HEK293 (cell line): ENCODE measurements around the gene RXYLT1.

ENCODE experiments used
- CTCF ChIA-PET: fragments of 350-600 bp; formaldehyde crosslinking; extraction: SDS; loops from one replicate; lab custom pipeline; 2021; ENCODE audit warnings: antibody characterized with exemption; lab: Yijun Ruan, JAX
- POLR2A ChIA-PET: fragments of 300-600 bp; formaldehyde crosslinking; extraction: SDS; loops from one replicate; lab custom pipeline; 2020; ENCODE audit warnings: antibody characterized with exemption, inconsistent platforms; lab: Yijun Ruan, JAX
- H3K27ac ChIP-seq: fragments of 200-500 bp; sonication (Bioruptor generic); 2 replicates; pipeline ENCODE4 v1.5.1; 2014; ENCODE audit warnings: low read depth, low read length, control low read depth, inconsistent platforms; ENCODE audit errors: extremely low read depth
- H3K36me3 ChIP-seq, 2 experiments: fragments of 200-500 bp in 1 of 2; sonication (Bioruptor generic) in 1 of 2; 1 replicate in 1 of 2; 2 replicates in 1 of 2; pipeline ENCODE4 v1.5.1; 2014 to 2017; ENCODE audit warnings: inconsistent platforms in 2 of 2, low read length in 2 of 2; ENCODE audit not compliant: control insufficient read depth in 2 of 2, insufficient read depth in 1 of 2
- H3K4me1 ChIP-seq: fragments of 200-500 bp; sonication (Bioruptor generic); 2 replicates; pipeline ENCODE4 v1.5.1; 2014; ENCODE audit warnings: mild to moderate bottlenecking, low read length, inconsistent platforms; ENCODE audit not compliant: control insufficient read depth, insufficient read depth
- H3K4me3 ChIP-seq: 2 replicates; pipeline ENCODE4 v1.5.1; 2011; ENCODE audit warnings: low read depth, mild to moderate bottlenecking, control low read depth, low read length, moderate library complexity
- H3K9me3 ChIP-seq: fragments of 200-500 bp; sonication (Bioruptor generic); 2 replicates; pipeline ENCODE4 v1.5.1; 2014; ENCODE audit warnings: low read depth, low read length, inconsistent platforms; ENCODE audit not compliant: control insufficient read depth, insufficient read depth
- CTCF ChIP-seq: fragments of 450-650 bp; formaldehyde crosslinking; IDR thresholded peaks from 2 replicates; pipeline ENCODE4 v1.5.1; 2016; ENCODE audit warnings: missing biosample characterization, missing genetic modification characterization
- GFI1B ChIP-seq: fragments of 450-650 bp; formaldehyde crosslinking; IDR thresholded peaks from 2 replicates; pipeline ENCODE4 v1.5.1; 2016; ENCODE audit warnings: missing biosample characterization, missing genetic modification characterization
- GLI2 ChIP-seq: fragments of 450-650 bp; formaldehyde crosslinking; IDR thresholded peaks from 2 replicates; pipeline ENCODE4; 2017; ENCODE audit warnings: missing biosample characterization, missing genetic modification characterization, low read depth, borderline replicate concordance
- KLF9 ChIP-seq: fragments of 450-650 bp; formaldehyde crosslinking; IDR thresholded peaks from 2 replicates; pipeline ENCODE4 v1.5.1; 2016; ENCODE audit warnings: missing biosample characterization, missing genetic modification characterization, low read depth
- MEIS1 ChIP-seq: sonication (generic); formaldehyde crosslinking; IDR thresholded peaks from 2 replicates; pipeline ENCODE4 v1.8.1; 2022; ENCODE audit warnings: missing genetic modification reagents, mild to moderate bottlenecking, borderline replicate concordance
- ZBTB20 ChIP-seq: fragments of 450-650 bp; formaldehyde crosslinking; IDR thresholded peaks from 2 replicates; pipeline ENCODE4 v1.5.1; 2016; ENCODE audit warnings: missing biosample characterization, missing genetic modification characterization
- ZBTB8A ChIP-seq: fragments of 450-650 bp; formaldehyde crosslinking; IDR thresholded peaks from 2 replicates; pipeline ENCODE4 v1.5.1; 2016; ENCODE audit warnings: missing biosample characterization, missing genetic modification characterization
- ZFP69B ChIP-seq: fragments of 450-650 bp; formaldehyde crosslinking; IDR thresholded peaks from 2 replicates; pipeline ENCODE4 v1.5.1; 2016; ENCODE audit warnings: missing biosample characterization, missing genetic modification characterization
- ZNF112 ChIP-seq: fragments of 450-650 bp; formaldehyde crosslinking; IDR thresholded peaks from 2 replicates; pipeline ENCODE4 v1.5.0; 2017; ENCODE audit warnings: missing biosample characterization, missing genetic modification characterization
- ZNF174 ChIP-seq: fragments of 450-650 bp; formaldehyde crosslinking; IDR thresholded peaks from 2 replicates; pipeline ENCODE4 v1.5.0; 2017; ENCODE audit warnings: missing biosample characterization, mild to moderate bottlenecking, missing genetic modification characterization
- ZNF292 ChIP-seq: fragments of 450-650 bp; formaldehyde crosslinking; IDR thresholded peaks from 2 replicates; pipeline ENCODE4 v1.5.1; 2016; ENCODE audit warnings: low read depth, missing biosample characterization, missing genetic modification characterization, borderline replicate concordance
- ZNF350 ChIP-seq: fragments of 450-650 bp; formaldehyde crosslinking; IDR thresholded peaks from 2 replicates; pipeline ENCODE4 v1.5.0; 2017; ENCODE audit warnings: missing biosample characterization, mild to moderate bottlenecking, missing genetic modification characterization
- ZNF354C ChIP-seq: fragments of 450-650 bp; formaldehyde crosslinking; IDR thresholded peaks from 2 replicates; pipeline ENCODE4 v1.5.1; 2016; ENCODE audit warnings: missing biosample characterization, missing genetic modification characterization, low read depth, borderline replicate concordance
- ZNF514 ChIP-seq: fragments of 450-650 bp; formaldehyde crosslinking; IDR thresholded peaks from 2 replicates; pipeline ENCODE4 v1.5.1; 2016; ENCODE audit warnings: missing biosample characterization, missing genetic modification characterization
- ZNF521 ChIP-seq: fragments of 450-650 bp; formaldehyde crosslinking; IDR thresholded peaks from 2 replicates; pipeline ENCODE4 v1.5.1; 2017; ENCODE audit warnings: missing biosample characterization, mild to moderate bottlenecking, missing genetic modification characterization
- ZNF654 ChIP-seq: fragments of 450-650 bp; formaldehyde crosslinking; IDR thresholded peaks from 2 replicates; pipeline ENCODE4 v1.5.1; 2016; ENCODE audit warnings: low read depth, missing biosample characterization, missing genetic modification characterization
- ZNF670 ChIP-seq: fragments of 450-650 bp; formaldehyde crosslinking; IDR thresholded peaks from 2 replicates; pipeline ENCODE4 v1.5.1; 2016; ENCODE audit warnings: missing biosample characterization, missing genetic modification characterization, low read depth
- ZNF785 ChIP-seq: fragments of 450-650 bp; formaldehyde crosslinking; IDR thresholded peaks from 2 replicates; pipeline ENCODE4 v1.5.1; 2016; ENCODE audit warnings: missing biosample characterization, missing genetic modification characterization
- TF ChIP-seq, protein P1 (sequence below): fragments of 450-650 bp; formaldehyde crosslinking; IDR thresholded peaks from 2 replicates; pipeline ENCODE4 v1.5.1; 2016; ENCODE audit warnings: missing biosample characterization, missing genetic modification characterization
- TF ChIP-seq, protein P2 (sequence below): fragments of 450-650 bp; formaldehyde crosslinking; IDR thresholded peaks from 2 replicates; pipeline ENCODE4; 2016; ENCODE audit warnings: missing biosample characterization, missing genetic modification characterization
- TF ChIP-seq, protein P3 (sequence below): fragments of 450-650 bp; formaldehyde crosslinking; IDR thresholded peaks from 2 replicates; pipeline ENCODE4 v1.5.1; 2017; ENCODE audit warnings: missing biosample characterization, missing genetic modification characterization

RXYLT1 gene

DNA sequence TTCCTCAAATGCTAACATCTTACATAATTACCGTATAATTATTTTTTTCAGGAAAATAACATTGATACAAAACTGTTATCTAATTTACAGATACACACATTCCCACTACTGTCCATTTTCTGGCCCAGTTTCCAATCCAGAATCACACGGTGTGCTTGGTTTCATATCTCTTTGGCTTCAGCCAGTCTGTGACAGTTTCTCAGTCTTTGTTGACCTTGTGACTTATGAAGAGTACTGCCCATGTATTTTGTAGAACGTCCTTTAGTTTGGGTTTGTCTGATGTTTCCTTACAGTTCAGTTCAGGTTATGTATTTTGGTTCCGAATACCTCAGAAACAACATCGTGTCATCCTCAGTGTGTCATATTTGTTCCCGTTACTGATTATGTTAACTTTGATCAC is 16.2 kb downstream of the RXYLT1 start:
- Histone ChIP-seq H3K27ac (no peak overlapping the region), H3K4me1 (no peaks in the 10 kb centered on the region), H3K4me3 (no peak overlapping the region), H3K36me3 (peaks cover 0 to 15% of the 10 kb centered on the region in 2 experiments)
- POLR2A ChIA-PET: no interaction called here
- CTCF ChIA-PET: no interaction called here
- TF ChIP-seq ZNF174 (no peak), ZNF354C (tag by site-specific recombination) (no peak), ZNF670 (no peak), KLF9 (tag by site-specific recombination) (no peak), ZBTB8A (tag by site-specific recombination) (no peak)
- TF ChIP-seq, protein P1, sequence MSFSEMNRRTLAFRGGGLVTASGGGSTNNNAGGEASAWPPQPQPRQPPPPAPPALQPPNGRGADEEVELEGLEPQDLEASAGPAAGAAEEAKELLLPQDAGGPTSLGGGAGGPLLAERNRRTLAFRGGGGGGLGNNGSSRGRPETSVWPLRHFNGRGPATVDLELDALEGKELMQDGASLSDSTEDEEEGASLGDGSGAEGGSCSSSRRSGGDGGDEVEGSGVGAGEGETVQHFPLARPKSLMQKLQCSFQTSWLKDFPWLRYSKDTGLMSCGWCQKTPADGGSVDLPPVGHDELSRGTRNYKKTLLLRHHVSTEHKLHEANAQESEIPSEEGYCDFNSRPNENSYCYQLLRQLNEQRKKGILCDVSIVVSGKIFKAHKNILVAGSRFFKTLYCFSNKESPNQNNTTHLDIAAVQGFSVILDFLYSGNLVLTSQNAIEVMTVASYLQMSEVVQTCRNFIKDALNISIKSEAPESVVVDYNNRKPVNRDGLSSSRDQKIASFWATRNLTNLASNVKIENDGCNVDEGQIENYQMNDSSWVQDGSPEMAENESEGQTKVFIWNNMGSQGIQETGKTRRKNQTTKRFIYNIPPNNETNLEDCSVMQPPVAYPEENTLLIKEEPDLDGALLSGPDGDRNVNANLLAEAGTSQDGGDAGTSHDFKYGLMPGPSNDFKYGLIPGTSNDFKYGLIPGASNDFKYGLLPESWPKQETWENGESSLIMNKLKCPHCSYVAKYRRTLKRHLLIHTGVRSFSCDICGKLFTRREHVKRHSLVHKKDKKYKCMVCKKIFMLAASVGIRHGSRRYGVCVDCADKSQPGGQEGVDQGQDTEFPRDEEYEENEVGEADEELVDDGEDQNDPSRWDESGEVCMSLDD (tag by site-specific recombination): no peak
- TF ChIP-seq, protein P2, sequence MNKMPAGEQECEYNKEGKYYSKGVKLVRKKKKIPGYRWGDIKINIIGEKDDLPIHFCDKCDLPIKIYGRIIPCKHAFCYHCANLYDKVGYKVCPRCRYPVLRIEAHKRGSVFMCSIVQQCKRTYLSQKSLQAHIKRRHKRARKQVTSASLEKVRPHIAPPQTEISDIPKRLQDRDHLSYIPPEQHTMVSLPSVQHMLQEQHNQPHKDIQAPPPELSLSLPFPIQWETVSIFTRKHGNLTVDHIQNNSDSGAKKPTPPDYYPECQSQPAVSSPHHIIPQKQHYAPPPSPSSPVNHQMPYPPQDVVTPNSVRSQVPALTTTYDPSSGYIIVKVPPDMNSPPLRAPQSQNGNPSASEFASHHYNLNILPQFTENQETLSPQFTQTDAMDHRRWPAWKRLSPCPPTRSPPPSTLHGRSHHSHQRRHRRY: no peak
- TF ChIP-seq, all 188 proteins: peak for 0
- no peaks in the 10 kb centered on the region for H3K9me3 ChIP-seq

GRCh38 chr12:63802012-63802608 is 22.4 kb downstream of the RXYLT1 start:
- POLR2A ChIA-PET: no interaction called here

DNA sequence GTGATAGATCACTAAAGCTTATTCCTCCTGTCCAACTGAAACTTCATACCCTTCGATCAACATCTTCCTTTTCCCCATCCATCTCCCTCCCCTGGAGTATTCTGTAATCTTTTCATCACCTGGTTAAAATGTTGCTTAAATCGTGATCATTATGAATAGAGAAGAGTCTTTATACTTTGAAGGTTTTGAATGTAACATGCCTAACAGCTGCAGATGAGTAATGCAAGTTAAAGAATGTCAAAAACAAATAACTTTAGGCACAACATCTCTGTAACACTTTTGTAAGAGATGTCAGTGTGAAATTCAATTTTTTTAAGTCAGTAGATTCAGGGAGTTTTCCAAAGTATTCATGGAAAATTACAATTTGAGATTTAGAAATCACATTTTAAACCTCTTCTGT is 25.0 kb downstream of the RXYLT1 start:
- POLR2A ChIA-PET: no interaction called here
- H3K9me3 ChIP-seq: no peaks in the 10 kb centered on the region
- H3K36me3 ChIP-seq: peaks cover 4 to 26% of the 10 kb centered on the region in 2 experiments
- CTCF ChIA-PET: no interaction called here
- H3K4me1 ChIP-seq: no peaks in the 10 kb centered on the region
- no peak overlapping the region for H3K27ac ChIP-seq
- no peak overlapping the region for H3K4me3 ChIP-seq
- TF ChIP-seq, protein P3, sequence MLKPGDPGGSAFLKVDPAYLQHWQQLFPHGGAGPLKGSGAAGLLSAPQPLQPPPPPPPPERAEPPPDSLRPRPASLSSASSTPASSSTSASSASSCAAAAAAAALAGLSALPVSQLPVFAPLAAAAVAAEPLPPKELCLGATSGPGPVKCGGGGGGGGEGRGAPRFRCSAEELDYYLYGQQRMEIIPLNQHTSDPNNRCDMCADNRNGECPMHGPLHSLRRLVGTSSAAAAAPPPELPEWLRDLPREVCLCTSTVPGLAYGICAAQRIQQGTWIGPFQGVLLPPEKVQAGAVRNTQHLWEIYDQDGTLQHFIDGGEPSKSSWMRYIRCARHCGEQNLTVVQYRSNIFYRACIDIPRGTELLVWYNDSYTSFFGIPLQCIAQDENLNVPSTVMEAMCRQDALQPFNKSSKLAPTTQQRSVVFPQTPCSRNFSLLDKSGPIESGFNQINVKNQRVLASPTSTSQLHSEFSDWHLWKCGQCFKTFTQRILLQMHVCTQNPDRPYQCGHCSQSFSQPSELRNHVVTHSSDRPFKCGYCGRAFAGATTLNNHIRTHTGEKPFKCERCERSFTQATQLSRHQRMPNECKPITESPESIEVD (tag by site-specific recombination): no peak
- TF ChIP-seq ZNF785 (no peak), ZNF521 (tag by site-specific recombination) (no peak), GFI1B (no peak), ZNF112 (tag by site-specific recombination) (no peak), ZBTB20 (tag by site-specific recombination) (no peak), MEIS1 (no peak), ZFP69B (no peak), ZNF514 (no peak), ZNF350 (no peak), GLI2 (tag by site-specific recombination) (no peak)
- TF ChIP-seq, protein P2: no peak

More at GRCh38 chr12:63802012-63802608, 22.4 kb downstream of the RXYLT1 start:
- Histone ChIP-seq H3K9me3 (no peaks in the 10 kb centered on the region), H3K36me3 (peaks cover 0 to 17% of the 10 kb centered on the region in 2 experiments; a peak in 1 of 3 replicates), H3K4me1 (no peaks in the 10 kb centered on the region), H3K4me3 (no peak overlapping the region), H3K27ac (no peak overlapping the region)
- CTCF ChIA-PET: interaction anchor here (0.5 to 2.4 kb wide), 22 partner anchors 10 to 702 kb away, joined by 3 to 11 read pairs (median 4); no protein-coding TSS in a partner anchor
- TF ChIP-seq ZNF654 (tag by site-specific recombination) (peak; percentile 75), ZNF292 (tag by site-specific recombination) (no peak), CTCF (tag by site-specific recombination) (0 out of 2 replicates have a peak, but pooled peaks have one; percentile 28)
